SKM-1 treated with dmso at 0.1 percent for 144 hours (cell line): ENCODE data around the gene LAMA2.

Experiments used
- DNase-seq: peaks from one replicate; lab custom pipeline; 2025; ENCODE audit not compliant: unreplicated experiment; lab: John Stamatoyannopoulos, UW

The LAMA2 gene

DNA sequence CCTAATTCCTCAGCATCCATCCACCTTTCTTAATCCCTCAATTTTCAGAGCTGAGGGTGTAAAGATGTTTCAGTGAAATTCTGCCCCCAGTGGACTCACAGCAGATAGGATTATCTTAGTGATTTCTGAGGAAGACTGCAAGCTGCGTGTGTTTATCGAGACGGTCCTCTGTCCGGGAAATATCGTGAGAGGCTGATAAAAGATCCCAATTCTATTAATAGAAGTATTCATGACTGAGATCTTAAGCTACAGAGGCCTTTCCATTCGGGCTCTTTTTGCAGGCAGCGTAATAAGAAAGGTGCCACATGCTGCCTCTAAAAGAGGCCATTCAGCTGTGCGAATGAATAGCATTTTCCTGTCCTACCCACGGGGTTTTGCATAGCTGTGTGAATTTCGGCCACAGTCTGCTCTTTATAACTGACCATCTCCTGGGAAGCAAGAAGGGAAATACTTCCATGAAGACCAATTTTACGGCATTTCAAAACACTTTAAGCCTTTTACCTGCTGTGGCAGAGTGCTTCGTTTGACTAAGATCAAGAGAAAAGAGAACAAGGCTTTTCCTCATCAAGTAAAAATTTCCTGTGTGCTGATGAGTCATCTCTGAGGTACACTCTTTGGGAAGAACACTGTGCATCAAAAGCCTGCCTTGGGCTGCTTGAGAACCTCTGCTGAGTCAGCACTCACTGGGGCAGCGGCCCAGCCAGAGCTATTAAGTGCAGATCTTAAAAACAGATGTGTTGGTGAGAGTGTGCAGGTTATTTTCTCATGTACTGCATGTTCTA lies 618.2 kb downstream of the LAMA2 start:
- peak; percentile 53 for DNase-seq

GRCh38 chr6:129501740-129502660 lies 619.1 kb downstream of the LAMA2 start:
- DNase-seq, result no peak

DNA sequence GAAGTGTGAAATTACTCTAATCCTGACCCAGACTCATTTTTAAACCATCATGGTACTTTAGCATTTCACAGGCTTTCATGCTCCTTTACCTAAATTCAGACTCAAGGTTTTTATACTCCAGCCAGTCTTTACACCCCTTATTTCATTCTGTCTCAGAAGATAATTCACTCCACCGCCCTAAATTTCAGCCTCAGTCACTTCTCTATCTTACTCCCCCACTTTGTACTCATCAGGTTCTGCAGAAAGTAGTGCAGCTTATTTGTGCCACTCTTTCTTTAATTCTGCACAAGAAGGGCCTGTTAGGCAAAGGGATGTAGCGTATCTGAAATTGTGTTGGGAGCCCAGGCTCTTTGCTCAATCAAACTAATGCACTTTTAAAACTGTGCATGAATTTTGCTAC lies 621.5 kb downstream of the LAMA2 start:
- DNase-seq, result no peak

DNA sequence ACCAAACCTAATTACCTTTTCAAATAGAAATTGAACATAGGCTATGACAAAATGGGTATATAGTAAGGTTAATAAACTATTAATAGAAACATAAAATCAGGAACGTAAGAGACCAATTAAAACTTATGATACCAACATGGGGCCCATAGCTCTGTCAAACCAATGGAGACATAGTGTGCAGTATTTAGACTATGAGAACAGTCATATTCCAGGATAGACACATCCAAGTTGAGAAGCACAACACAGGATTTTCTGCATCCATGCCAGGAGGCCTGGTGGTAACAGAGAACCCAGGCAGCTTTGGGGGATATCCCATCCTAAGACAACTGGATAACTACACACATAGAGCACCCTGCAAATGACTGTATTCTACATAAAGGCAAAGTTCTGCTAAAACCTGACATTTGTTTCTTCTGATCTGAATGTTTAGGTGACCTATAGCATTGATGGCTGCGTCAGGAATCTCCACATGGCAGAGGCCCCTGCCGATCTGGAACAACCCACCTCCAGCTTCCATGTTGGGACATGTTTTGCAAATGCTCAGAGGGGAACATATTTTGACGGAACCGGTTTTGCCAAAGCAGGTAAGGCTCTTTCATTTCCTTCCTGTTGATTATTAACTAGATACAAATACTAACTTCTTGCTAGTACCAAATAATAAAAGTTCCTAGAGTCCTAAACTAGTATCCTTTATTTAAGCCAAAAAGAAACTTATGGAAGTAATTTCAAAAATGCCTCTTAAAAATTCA lies 624.3 kb downstream of the LAMA2 start:
- no peak for DNase-seq

GRCh38 chr6:129507846-129508245 lies 624.9 kb downstream of the LAMA2 start:
- no peak for DNase-seq

DNA sequence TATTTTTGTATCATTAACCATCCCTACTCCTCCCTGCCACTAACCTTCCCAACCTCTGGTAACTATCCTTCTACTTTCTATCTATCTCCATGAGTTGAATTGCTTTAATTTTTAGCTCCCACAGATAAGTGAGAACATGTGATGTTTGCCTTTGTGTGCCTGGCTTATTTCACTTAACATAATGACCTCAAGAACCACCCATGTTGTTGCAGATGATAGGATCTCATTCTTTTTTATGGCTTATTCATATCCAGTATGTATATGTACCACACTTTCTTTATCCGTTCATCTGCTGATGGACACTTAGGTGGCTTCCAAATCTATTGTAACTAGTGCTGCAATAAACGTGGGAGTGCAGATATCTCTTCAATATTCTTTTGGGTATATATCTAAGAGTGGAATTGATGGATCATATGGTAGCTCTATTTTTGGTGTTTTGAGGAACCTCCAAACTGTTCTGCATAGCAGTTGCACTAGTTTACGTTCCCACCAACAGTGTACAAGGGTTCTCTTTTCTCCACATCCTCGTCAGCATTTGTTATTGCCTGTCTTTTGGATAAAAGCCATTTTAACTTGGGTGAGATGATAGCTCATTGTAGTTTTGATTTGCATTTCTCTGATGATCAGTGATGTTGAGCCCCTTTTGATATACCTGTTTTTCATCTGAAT lies 625.7 kb downstream of the LAMA2 start:
- no peak for DNase-seq

DNA sequence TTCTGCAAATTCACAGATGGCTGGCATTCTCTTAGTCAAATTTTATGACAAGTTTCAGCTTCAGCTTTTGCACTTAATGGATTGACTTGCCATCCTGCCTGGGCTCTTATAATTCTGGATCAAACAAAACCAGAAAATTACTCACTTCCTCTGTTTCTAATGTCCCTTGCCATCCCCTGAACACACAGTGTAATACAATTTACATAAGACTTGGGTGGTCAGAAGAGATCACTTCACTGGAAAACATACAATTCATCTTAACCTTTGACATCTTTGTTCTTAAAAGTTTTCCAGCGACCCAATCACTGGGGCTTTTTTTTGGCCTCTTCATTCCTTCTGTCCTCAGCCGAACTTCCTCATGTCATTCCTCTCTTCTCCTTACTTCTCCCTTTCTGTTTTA lies 628.0 kb downstream of the LAMA2 start:
- no peak for DNase-seq

GRCh38 chr6:129513471-129513870 lies 630.5 kb downstream of the LAMA2 start:
- no peak for DNase-seq

DNA sequence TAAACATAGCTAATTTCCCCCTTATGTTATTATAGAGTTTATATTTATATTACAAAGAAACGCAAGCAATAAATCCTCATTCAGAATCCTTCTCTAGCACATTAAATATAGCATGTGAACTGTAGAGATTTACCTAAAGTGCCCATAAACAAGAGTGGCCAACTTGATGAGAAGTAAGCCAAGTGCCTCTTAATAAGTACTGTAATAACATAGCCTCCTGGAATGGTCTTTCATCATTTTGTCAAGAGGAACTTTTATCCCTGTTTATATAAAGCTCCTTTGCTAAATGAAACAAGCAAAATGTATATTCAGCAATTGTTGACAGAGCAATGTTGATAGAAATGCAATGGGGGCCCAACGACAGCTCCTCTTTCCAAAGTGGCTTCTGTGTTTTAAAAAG lies 632.1 kb downstream of the LAMA2 start:
- DNase-seq, result no peak

DNA sequence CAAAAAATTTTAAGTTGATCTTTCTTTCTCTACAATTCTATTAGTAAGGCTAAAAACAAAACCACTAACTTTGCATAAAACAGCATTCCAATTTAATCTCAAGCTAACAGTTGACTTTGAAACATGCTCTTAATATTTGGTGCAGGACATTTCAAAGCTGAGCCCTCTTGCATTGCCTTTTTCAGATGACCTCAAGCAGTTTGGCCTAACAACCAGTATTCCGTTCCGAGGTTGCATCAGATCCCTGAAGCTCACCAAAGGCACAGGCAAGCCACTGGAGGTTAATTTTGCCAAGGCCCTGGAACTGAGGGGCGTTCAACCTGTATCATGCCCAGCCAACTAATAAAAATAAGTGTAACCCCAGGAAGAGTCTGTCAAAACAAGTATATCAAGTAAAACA lies 633.1 kb downstream of the LAMA2 start:
- DNase-seq, result no peak

DNA sequence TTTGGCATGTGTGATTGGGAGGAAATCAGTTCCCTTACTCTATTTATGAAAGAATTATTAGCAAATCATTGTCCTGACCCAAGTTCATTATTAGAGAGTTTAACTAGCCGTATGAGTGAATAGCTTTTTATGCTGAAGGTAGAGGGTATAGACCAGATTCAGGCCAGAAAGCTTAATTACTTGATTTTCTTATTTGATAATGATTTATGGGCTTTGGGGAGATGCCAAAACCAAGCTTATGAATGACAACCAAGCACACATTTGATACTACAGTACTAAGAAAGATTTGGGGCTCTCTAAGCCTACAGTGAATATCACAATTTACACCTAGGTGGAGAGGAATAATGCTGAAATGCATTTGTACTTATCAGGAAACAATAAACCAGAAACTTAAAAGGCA lies 633.8 kb downstream of the LAMA2 start:
- DNase-seq, result no peak

DNA sequence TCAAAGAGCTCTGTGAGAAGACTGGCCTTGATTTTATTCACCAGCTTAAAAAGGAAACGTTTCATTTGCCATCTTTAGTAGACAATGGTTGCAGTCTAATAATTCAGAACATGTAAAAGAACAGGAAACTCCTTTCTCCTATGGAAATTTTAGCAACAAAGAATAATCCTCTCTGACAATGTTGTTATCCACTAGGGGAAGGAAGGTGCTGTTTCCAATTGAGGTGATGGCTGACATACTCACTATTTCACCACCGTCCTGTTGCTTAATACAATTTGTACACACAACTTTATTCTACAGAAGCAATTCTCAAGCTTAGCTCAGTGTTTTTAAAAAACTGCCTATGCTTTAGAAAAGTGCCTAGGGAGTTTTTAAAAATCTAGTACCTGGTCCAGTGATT lies 634.4 kb downstream of the LAMA2 start:
- no peak for DNase-seq

- DNase-seq, result no peak
Observed at GRCh38 chr6:129519750-129520149, 636.8 kb downstream of the LAMA2 start.

DNA sequence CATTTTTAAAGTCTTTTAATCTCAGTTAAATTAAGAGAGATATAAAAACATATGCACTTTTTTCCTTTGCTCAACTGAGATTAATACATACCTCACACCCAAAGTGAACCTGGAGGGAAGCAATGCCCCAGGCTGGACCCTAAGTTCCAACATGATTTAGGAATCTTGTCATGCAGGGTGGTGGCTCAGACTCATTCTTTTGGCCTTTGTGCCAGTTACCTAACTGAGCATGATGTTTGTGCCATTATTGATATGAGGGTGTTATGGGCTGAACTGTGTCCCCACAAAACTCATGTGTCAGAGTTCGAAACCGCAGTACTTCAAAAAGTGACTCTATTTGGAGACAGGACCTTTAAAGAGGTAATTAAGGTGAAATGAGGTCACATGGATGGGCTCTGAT lies 639.0 kb downstream of the LAMA2 start:
- DNase-seq, result no peak

- DNase-seq, result no peak
Observed at GRCh38 chr6:129523816-129524215, 640.9 kb downstream of the LAMA2 start.

- DNase-seq, result no peak
Observed at GRCh38 chr6:129525055-129525454, 642.1 kb downstream of the LAMA2 start.

GRCh38 chr6:129534926-129535325 lies 652.0 kb downstream of the LAMA2 start:
- DNase-seq, result no peak

- DNase-seq, result no peak
Observed at GRCh38 chr6:129536271-129536670, 653.3 kb downstream of the LAMA2 start.

GRCh38 chr6:129539032-129539431 lies 656.1 kb downstream of the LAMA2 start:
- DNase-seq, result no peak

DNA sequence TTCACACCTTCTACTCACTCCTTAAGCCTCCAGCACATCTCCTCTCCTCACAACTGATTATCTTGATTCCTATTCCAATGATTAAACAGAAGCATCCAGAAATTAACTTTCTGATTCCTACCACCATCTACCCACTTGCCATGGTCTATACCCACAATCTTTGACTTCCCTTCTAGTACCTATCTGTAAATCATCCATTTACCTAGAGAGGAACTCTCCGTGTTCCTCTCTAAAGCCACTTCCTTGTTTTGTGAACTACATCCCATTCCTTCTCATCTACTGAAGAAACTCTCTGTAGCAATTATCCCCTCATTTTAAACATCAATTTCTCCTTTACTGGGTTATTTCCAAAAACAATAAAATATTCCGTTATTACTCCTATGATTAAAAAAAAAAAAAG lies 659.8 kb downstream of the LAMA2 start:
- peak; percentile 70 for DNase-seq

- no peak for DNase-seq
Observed at GRCh38 chr6:129543981-129544380, 661.0 kb downstream of the LAMA2 start.
